Measurements from ENCODE around the gene SLC19A1.

SLC19A1 gene

GRCh38 chr21:45494135-45494850 lies 47.9 kb downstream of the SLC19A1 start:
- Mint-ChIP-seq H3K4me1 (no peaks in the 10 kb centered on the region), H3K27ac (no peak overlapping the region), H3K36me3 (no peaks in the 10 kb centered on the region), H3K9me3 (no peaks in the 10 kb centered on the region), H3K4me3 (no peak overlapping the region), H3K27me3 (peaks cover 0 to 5% of the 10 kb centered on the region in 2 donors)
- DNase-seq = no peak
- ATAC-seq (replicated peaks) = no peak

- no peaks in the 10 kb centered on the region for H3K4me1 Mint-ChIP-seq
- no peaks in the 10 kb centered on the region for H3K36me3 Mint-ChIP-seq
- peaks cover 0 to 5% of the 10 kb centered on the region in 2 donors for H3K27me3 Mint-ChIP-seq
- no peak for DNase-seq
- no peak overlapping the region for H3K4me3 Mint-ChIP-seq
- H3K27ac Mint-ChIP-seq = no peak overlapping the region
- ATAC-seq (replicated peaks) = no peak
- H3K9me3 Mint-ChIP-seq = no peaks in the 10 kb centered on the region
Observed at GRCh38 chr21:45493401-45494001, 48.7 kb downstream of the SLC19A1 start.

GRCh38 chr21:45492765-45493164 lies 49.5 kb downstream of the SLC19A1 start:
- no peaks in the 10 kb centered on the region for H3K36me3 Mint-ChIP-seq
- H3K27ac Mint-ChIP-seq = no peak overlapping the region
- no peak for ATAC-seq (replicated peaks)
- H3K9me3 Mint-ChIP-seq = no peaks in the 10 kb centered on the region
- H3K27me3 Mint-ChIP-seq = peaks cover 0 to 5% of the 10 kb centered on the region in 2 donors
- no peak for DNase-seq
- H3K4me3 Mint-ChIP-seq = no peak overlapping the region
- no peaks in the 10 kb centered on the region for H3K4me1 Mint-ChIP-seq

GRCh38 chr21:45491623-45492022 lies 50.6 kb downstream of the SLC19A1 start:
- Mint-ChIP-seq H3K27ac (peak overlapping the region; percentile 51), H3K4me1 (no peaks in the 10 kb centered on the region), H3K9me3 (no peaks in the 10 kb centered on the region), H3K4me3 (no peak overlapping the region), H3K36me3 (no peaks in the 10 kb centered on the region), H3K27me3 (no peaks in the 10 kb centered on the region)
- DNase-seq = no peak
- ATAC-seq (replicated peaks) = no peak

- Mint-ChIP-seq H3K4me1 (no peaks in the 10 kb centered on the region), H3K27ac (no peak overlapping the region), H3K27me3 (no peaks in the 10 kb centered on the region), H3K9me3 (no peaks in the 10 kb centered on the region), H3K36me3 (no peaks in the 10 kb centered on the region), H3K4me3 (no peak overlapping the region)
- no peak for DNase-seq
- no peak for ATAC-seq (replicated peaks)
Observed at GRCh38 chr21:45491056-45491455, 51.2 kb downstream of the SLC19A1 start.

- DNase-seq (no peak), ATAC-seq (replicated peaks) (no peak)
- H3K27ac Mint-ChIP-seq = no peak overlapping the region
Observed at GRCh38 chr21:45490049-45490731, 52.0 kb downstream of the SLC19A1 start.

GRCh38 chr21:45489722-45489982 lies 52.6 kb downstream of the SLC19A1 start:
- no peaks in the 10 kb centered on the region for H3K9me3 Mint-ChIP-seq
- H3K4me1 Mint-ChIP-seq = no peaks in the 10 kb centered on the region
- DNase-seq (no peak), ATAC-seq (replicated peaks) (no peak)
- H3K27ac Mint-ChIP-seq = no peak overlapping the region
- no peaks in the 10 kb centered on the region for H3K36me3 Mint-ChIP-seq
- H3K4me3 Mint-ChIP-seq = no peak overlapping the region
- H3K27me3 Mint-ChIP-seq = no peaks in the 10 kb centered on the region

More at GRCh38 chr21:45490049-45490731, 52.0 kb downstream of the SLC19A1 start:
- H3K4me3 Mint-ChIP-seq = no peak overlapping the region
- no peaks in the 10 kb centered on the region for H3K9me3 Mint-ChIP-seq
- no peaks in the 10 kb centered on the region for H3K4me1 Mint-ChIP-seq
- no peaks in the 10 kb centered on the region for H3K36me3 Mint-ChIP-seq
- no peaks in the 10 kb centered on the region for H3K27me3 Mint-ChIP-seq

GRCh38 chr21:45488931-45489721 lies 53.1 kb downstream of the SLC19A1 start:
- no peak overlapping the region for H3K4me3 Mint-ChIP-seq
- no peaks in the 10 kb centered on the region for H3K36me3 Mint-ChIP-seq

GRCh38 chr21:45487891-45488600 lies 54.2 kb downstream of the SLC19A1 start:
- H3K9me3 Mint-ChIP-seq = peaks cover 0 to 4% of the 10 kb centered on the region in 2 donors
- no peak overlapping the region for H3K4me3 Mint-ChIP-seq

More at GRCh38 chr21:45488931-45489721, 53.1 kb downstream of the SLC19A1 start:
- Mint-ChIP-seq H3K27me3 (no peaks in the 10 kb centered on the region), H3K4me1 (peaks cover 3 to 4% of the 10 kb centered on the region in 2 donors), H3K27ac (no peak overlapping the region), H3K9me3 (peaks cover 0 to 2% of the 10 kb centered on the region in 2 donors)
- ATAC-seq (replicated peaks) (no peak), DNase-seq (no peak)

GRCh38 chr21:45487161-45487806 lies 55.0 kb downstream of the SLC19A1 start:
- ATAC-seq (replicated peaks) (no peak), DNase-seq (no peak)
- Mint-ChIP-seq H3K36me3 (no peaks in the 10 kb centered on the region), H3K27ac (no peak overlapping the region), H3K9me3 (peaks cover 0 to 4% of the 10 kb centered on the region in 2 donors), H3K4me1 (peaks cover 11 to 20% of the 10 kb centered on the region in 2 donors), H3K4me3 (no peak overlapping the region), H3K27me3 (no peaks in the 10 kb centered on the region)

More at GRCh38 chr21:45487891-45488600, 54.2 kb downstream of the SLC19A1 start:
- H3K36me3 Mint-ChIP-seq = no peaks in the 10 kb centered on the region
- no peaks in the 10 kb centered on the region for H3K27me3 Mint-ChIP-seq
- H3K27ac Mint-ChIP-seq = no peak overlapping the region
- ATAC-seq (replicated peaks) (no peak), DNase-seq (no peak)
- peaks cover 8 to 14% of the 10 kb centered on the region in 2 donors for H3K4me1 Mint-ChIP-seq

- DNase-seq (no peak), ATAC-seq (replicated peaks) (no peak)
- Mint-ChIP-seq H3K36me3 (no peaks in the 10 kb centered on the region), H3K27ac (no peak overlapping the region), H3K27me3 (no peaks in the 10 kb centered on the region), H3K9me3 (peaks cover 0 to 4% of the 10 kb centered on the region in 2 donors), H3K4me1 (peaks cover 11 to 20% of the 10 kb centered on the region in 2 donors), H3K4me3 (no peak overlapping the region)
Observed at GRCh38 chr21:45486443-45487160, 55.6 kb downstream of the SLC19A1 start.

GRCh38 chr21:45485686-45486442 lies 56.4 kb downstream of the SLC19A1 start:
- DNase-seq = no peak
- Mint-ChIP-seq H3K9me3 (peaks cover 0 to 4% of the 10 kb centered on the region in 2 donors), H3K27ac (no peak overlapping the region)

More at GRCh38 chr21:45485686-45486442, 56.4 kb downstream of the SLC19A1 start:
- peaks cover 11 to 20% of the 10 kb centered on the region in 2 donors for H3K4me1 Mint-ChIP-seq
- H3K4me3 Mint-ChIP-seq = no peak overlapping the region
- no peaks in the 10 kb centered on the region for H3K36me3 Mint-ChIP-seq
- no peaks in the 10 kb centered on the region for H3K27me3 Mint-ChIP-seq
- no peak for ATAC-seq (replicated peaks)
